Measurements from ENCODE around the gene RALY.

Gene RALY

GRCh38 chr20:34079818-34080217, 86.1 kb downstream of the RALY start:
- Histone ChIP-seq H3K27ac (ENCODE audit: low read depth, low read length) (no peak overlapping the region), H3K36me3 (ENCODE audit: control insufficient read depth, low read length) (peaks cover 89% of the 10 kb centered on the region), H3F3A (ENCODE audit: control insufficient read depth, insufficient read depth) (peaks cover 12% of the 10 kb centered on the region)

GRCh38 chr20:34082232-34082887, 88.6 kb downstream of the RALY start:
- Histone ChIP-seq H3F3A (ENCODE audit: control insufficient read depth, insufficient read depth) (peaks cover 23% of the 10 kb centered on the region), H3K9me3 (ENCODE audit: control insufficient read depth, insufficient read depth, low read length) (no peaks in the 10 kb centered on the region), H3K27ac (ENCODE audit: low read depth, low read length) (no peak overlapping the region), H3K4me1 (ENCODE audit: control insufficient read depth, low read length) (peaks cover 18% of the 10 kb centered on the region), H3K9me2 (replicated peaks; ENCODE audit: control insufficient read depth, low read length) (no peaks in the 10 kb centered on the region), H3K4me3 (ENCODE audit: low read length) (no peak overlapping the region), H3K27me3 (ENCODE audit: control insufficient read depth, low read length) (no peaks in the 10 kb centered on the region), H3K36me3 (ENCODE audit: control insufficient read depth, low read length) (peaks cover 93% of the 10 kb centered on the region), H4K20me1 (ENCODE audit: control insufficient read depth, insufficient read depth, low read depth, low read length) (peaks cover 3% of the 10 kb centered on the region), H3K4me2 (ENCODE audit: low read length) (no peak overlapping the region), H3K79me2 (ENCODE audit: control insufficient read depth, low read length) (peaks cover 9% of the 10 kb centered on the region)
- no peak for TF ChIP-seq CTCF (IDR thresholded peaks at IDR 0.05; ENCODE audit: low read depth, low read length, poor library complexity, severe bottlenecking)
- TF ChIP-seq EZH2phosphoT487 (IDR thresholded peaks at IDR 0.05; ENCODE audit: borderline replicate concordance, low read length) = no peak

More at GRCh38 chr20:34079818-34080217, 86.1 kb downstream of the RALY start:
- H3K9me2 ChIP-seq (replicated peaks; ENCODE audit: control insufficient read depth, low read length) = no peaks in the 10 kb centered on the region
- H3K27me3 ChIP-seq (ENCODE audit: control insufficient read depth, low read length) = no peaks in the 10 kb centered on the region
- H4K20me1 ChIP-seq (ENCODE audit: control insufficient read depth, insufficient read depth, low read depth, low read length) = peaks cover 3% of the 10 kb centered on the region; the same call in 1 of the 2 replicates
- H3K9me3 ChIP-seq (ENCODE audit: control insufficient read depth, insufficient read depth, low read length) = no peaks in the 10 kb centered on the region
- TF ChIP-seq EZH2phosphoT487 (IDR thresholded peaks at IDR 0.05; ENCODE audit: borderline replicate concordance, low read length) (no peak), CTCF (IDR thresholded peaks at IDR 0.05; ENCODE audit: low read depth, low read length, poor library complexity, severe bottlenecking) (no peak)
- no peaks in the 10 kb centered on the region for H3K79me2 ChIP-seq (ENCODE audit: control insufficient read depth, low read length)
- H3K4me1 ChIP-seq (ENCODE audit: control insufficient read depth, low read length) = peaks cover 18% of the 10 kb centered on the region
- H3K4me3 ChIP-seq (ENCODE audit: low read length) = no peak overlapping the region
- no peak overlapping the region for H3K4me2 ChIP-seq (ENCODE audit: low read length)

GRCh38 chr20:34083137-34083536, 89.4 kb downstream of the RALY start:
- peaks cover 92% of the 10 kb centered on the region for H3K36me3 ChIP-seq (ENCODE audit: control insufficient read depth, low read length)
- no peak for TF ChIP-seq EZH2phosphoT487 (IDR thresholded peaks at IDR 0.05; ENCODE audit: borderline replicate concordance, low read length)
- H4K20me1 ChIP-seq (ENCODE audit: control insufficient read depth, insufficient read depth, low read depth, low read length) = peaks cover 3% of the 10 kb centered on the region
- no peak overlapping the region for H3K4me2 ChIP-seq (ENCODE audit: low read length)
- no peak overlapping the region for H3K4me3 ChIP-seq (ENCODE audit: low read length)
- H3K27me3 ChIP-seq (ENCODE audit: control insufficient read depth, low read length) = no peaks in the 10 kb centered on the region
- H3F3A ChIP-seq (ENCODE audit: control insufficient read depth, insufficient read depth) = peaks cover 28% of the 10 kb centered on the region
- no peak overlapping the region for H3K27ac ChIP-seq (ENCODE audit: low read depth, low read length)
- no peaks in the 10 kb centered on the region for H3K9me3 ChIP-seq (ENCODE audit: control insufficient read depth, insufficient read depth, low read length)
- no peaks in the 10 kb centered on the region for H3K9me2 ChIP-seq (replicated peaks; ENCODE audit: control insufficient read depth, low read length)
- peaks cover 14% of the 10 kb centered on the region for H3K79me2 ChIP-seq (ENCODE audit: control insufficient read depth, low read length)
- H3K4me1 ChIP-seq (ENCODE audit: control insufficient read depth, low read length) = peaks cover 18% of the 10 kb centered on the region

GRCh38 chr20:34083781-34084180, 90.1 kb downstream of the RALY start:
- Histone ChIP-seq H3K9me3 (ENCODE audit: control insufficient read depth, insufficient read depth, low read length) (no peaks in the 10 kb centered on the region), H3K4me2 (ENCODE audit: low read length) (peak overlapping the region; percentile 33), H3K79me2 (ENCODE audit: control insufficient read depth, low read length) (peaks cover 21% of the 10 kb centered on the region), H3K9me2 (replicated peaks; ENCODE audit: control insufficient read depth, low read length) (no peaks in the 10 kb centered on the region), H3K4me3 (ENCODE audit: low read length) (no peak overlapping the region), H4K20me1 (ENCODE audit: control insufficient read depth, insufficient read depth, low read depth, low read length) (peaks cover 8% of the 10 kb centered on the region), H3K27me3 (ENCODE audit: control insufficient read depth, low read length) (no peaks in the 10 kb centered on the region), H3F3A (ENCODE audit: control insufficient read depth, insufficient read depth) (peaks cover 34% of the 10 kb centered on the region), H3K36me3 (ENCODE audit: control insufficient read depth, low read length) (peaks cover 92% of the 10 kb centered on the region), H3K4me1 (ENCODE audit: control insufficient read depth, low read length) (peaks cover 18% of the 10 kb centered on the region), H3K27ac (ENCODE audit: low read depth, low read length) (peak overlapping the region; percentile 47)
- TF ChIP-seq EZH2phosphoT487 (IDR thresholded peaks at IDR 0.05; ENCODE audit: borderline replicate concordance, low read length) (no peak), CTCF (IDR thresholded peaks at IDR 0.05; ENCODE audit: low read depth, low read length, poor library complexity, severe bottlenecking) (no peak)

All from DOHH2 (cell line).